HL-60 (cell line): ENCODE measurements around the gene ICAM1. TPM values are rescaled to one million over a fixed set of nuclear protein-coding genes. Genes with fewer than 3 reads are reported as not detected.

Experiments used
- DNase-seq, 2 experiments: peaks; one replicate each; pipeline ENCODE4 v3.0.0-alpha.2; 2010 to 2020; ENCODE audit warnings: low read depth in 1 of 2, low spot score in 1 of 2
- H3K27ac ChIP-seq: fragments of 250-450 bp; sonication (Bioruptor Pico); replicated peaks from 2 replicates; pipeline ENCODE4 v1.5.1; 2020; ENCODE audit warnings: mild to moderate bottlenecking, moderate library complexity
- H3K27me3 ChIP-seq: fragments of 250-450 bp; sonication (Bioruptor Pico); 2 replicates; pipeline ENCODE4 v1.5.1; 2021; ENCODE audit warnings: mild to moderate bottlenecking, moderate library complexity; ENCODE audit not compliant: insufficient read depth, poor library complexity, severe bottlenecking
- H3K4me3 ChIP-seq: replicated peaks from 2 replicates; pipeline ENCODE4 v1.5.1; 2011; ENCODE audit warnings: mild to moderate bottlenecking, control low read depth, low read length; ENCODE audit not compliant: insufficient read depth
- CTCF ChIP-seq: IDR thresholded peaks from one replicate; pipeline ENCODE4 v1.5.1; 2011; ENCODE audit warnings: low read length, control low read depth, inconsistent platforms; ENCODE audit not compliant: insufficient read depth
- GABPA ChIP-seq: IDR thresholded peaks from 2 replicates; pipeline ENCODE4 v1.6.1; 2012; ENCODE audit warnings: low read depth
- POLR2AphosphoS5 ChIP-seq: IDR thresholded peaks from 2 replicates; pipeline ENCODE4 v1.6.1; 2012; ENCODE audit warnings: low read depth
- REST ChIP-seq: IDR thresholded peaks from 2 replicates; pipeline ENCODE4 v1.6.1; 2012; ENCODE audit warnings: low read depth; ENCODE audit not compliant: insufficient replicate concordance
- SPI1 ChIP-seq: IDR thresholded peaks from 2 replicates; pipeline ENCODE4 v1.6.1; 2012; ENCODE audit warnings: low read depth, mild to moderate bottlenecking, borderline replicate concordance
- microRNA-seq: library from miRNA; unstranded; fragments of <30 nt; microRNA quantifications from one replicate; pipeline ENCODE4, GENCODE V29; 2018

ICAM1 gene

GRCh38 chr19:10335352-10335985, 64.5 kb downstream of the ICAM1 start:
- no peaks in the 10 kb centered on the region for H3K27me3 ChIP-seq
- no peak overlapping the region for H3K27ac ChIP-seq
- no peak for DNase-seq
- H3K4me3 ChIP-seq, result no peak overlapping the region
- TF ChIP-seq REST (no peak), GABPA (no peak), POLR2AphosphoS5 (no peak), CTCF (no peak), SPI1 (no peak)

Small RNA genes lying within 50 kb of the gene (microRNA-seq; reads per million reads assigned to microRNA genes)
- not detected for gene MIR4322
